ENCODE results near the gene TMCC1. TPM values are rescaled to one million over a fixed set of nuclear protein-coding genes. Genes with fewer than 3 reads are reported as not detected.
A peak's percentile ranks its signal among the peaks of the same experiment; 100 is the strongest.

Gene TMCC1
- total and polyA plus RNA-seq, 10 of the 15 experiments (the other 5 are each of a cell fraction or from before 2014, with no cell fraction given), result 2.3 to 21.1 (median 8.4) TPM

- ChIA-PET RAD21 (ENCODE audit: unreplicated experiment) (interaction anchor here (0.8 to 1.3 kb wide), 4 partner anchors 65 to 266 kb away, joined by 3 to 4 read pairs (median 4); no protein-coding TSS in a partner anchor), SMC1A (ENCODE audit: uncharacterized antibody, unreplicated experiment) (interaction anchor here (0.6 to 4.3 kb wide), 8 partner anchors 8 to 266 kb away, joined by 3 to 24 read pairs (median 4); no protein-coding TSS in a partner anchor), CTCF (interaction anchor here (0.5 to 1.5 kb wide), 6 partner anchors 11 to 238 kb away, joined by 3 to 4 read pairs (median 3); no protein-coding TSS in a partner anchor), POLR2A (interaction anchor here (0.5 to 1.3 kb wide), 5 partner anchors 8 to 1148 kb away, joined by 3 to 6 read pairs (median 3); no protein-coding TSS in a partner anchor)
- Histone ChIP-seq H3K9ac (ENCODE audit: control insufficient read depth, insufficient read depth, low read length) (peak overlapping the region; percentile 96), H3K9me3 (replicated peaks; ENCODE audit: control insufficient read depth, insufficient read depth, low read length) (no peaks in the 10 kb centered on the region), H3K79me2 (ENCODE audit: control insufficient read depth, insufficient read depth, low read length) (peaks cover 36% of the 10 kb centered on the region), H3K36me3 (ENCODE audit: control insufficient read depth in 2 of 2, insufficient read depth in 2 of 2, low read length in 1 of 2) (no peaks in the 10 kb centered on the region), H4K20me1 (ENCODE audit: control insufficient read depth, insufficient read depth) (no peaks in the 10 kb centered on the region), H3K4me2 (ENCODE audit: control insufficient read depth, insufficient read depth) (peak overlapping the region; percentile 73), H3K27me3 (replicated peaks in 1 of 2; ENCODE audit: control insufficient read depth in 2 of 2, insufficient read depth in 2 of 2, low read length in 1 of 2) (no peaks in the 10 kb centered on the region), H2AFZ (ENCODE audit: control insufficient read depth, low read depth, low read length) (peak overlapping the region; percentile 76), H3K4me3 (peak overlapping the region; percentile 73), H3K27ac (ENCODE audit: control insufficient read depth, insufficient read depth) (peak overlapping the region; percentile 95), H3K4me1 (ENCODE audit: control insufficient read depth, insufficient read depth, low read length) (peaks cover 22% of the 10 kb centered on the region)
- intact Hi-C loops (cut with micrococcal nuclease; ENCODE audit: unreplicated experiment), result loop anchor here (5.0 kb wide), 2 partner anchors 66 to 199 kb away; no protein-coding TSS in a partner anchor
- DNase-seq (ENCODE audit: low read depth, low spot score) (peak; percentile 23), ATAC-seq (peak; percentile 85), FAIRE-seq (no peak)
- in situ Hi-C loops (cut with MboI), result no loop called here
- WGBS (ENCODE audit: insufficient coverage, insufficient replicate concordance, low lambda C conversion rate, missing lambda C conversion rate), result under 1% methylated on average over 30 of the region's 62 CpGs
- BruUV-seq (replicated peaks), result no TSS peak
- TF ChIP-seq NKRF (conservative IDR thresholded peaks at IDR 0.05) (peak; percentile 78), RAD21 (IDR thresholded peaks at IDR 0.05; ENCODE audit: insufficient read depth, low read depth, low read length) (no peak), LARP7 (IDR thresholded peaks at IDR 0.05) (peak; percentile 81), EED (IDR thresholded peaks at IDR 0.05; ENCODE audit: low read depth) (peak; percentile 51; the same call in 1 of the 2 replicates), CBX3 (IDR thresholded peaks at IDR 0.05; ENCODE audit: borderline replicate concordance, low read depth) (no peak), MAX (IDR thresholded peaks at IDR 0.05; ENCODE audit: low read depth, low read length) (no peak), ATF7 (IDR thresholded peaks at IDR 0.05; ENCODE audit: low read depth) (no peak), SP1 (IDR thresholded peaks at IDR 0.05; ENCODE audit: low read depth, low read length) (no peak), NR2C1 (IDR thresholded peaks at IDR 0.05) (no peak), ASH2L (IDR thresholded peaks at IDR 0.05; ENCODE audit: borderline replicate concordance, low read depth) (0 out of 2 replicates have a peak, but pooled peaks have one; percentile 34), MTA2 (IDR thresholded peaks at IDR 0.05; ENCODE audit: low read depth) (no peak; the same call in 1 of the 2 replicates), SUZ12 (IDR thresholded peaks at IDR 0.05; ENCODE audit: unreplicated experiment) (no peak), TCF7 (IDR thresholded peaks at IDR 0.05; ENCODE audit: borderline replicate concordance) (no peak), NR2F1 (conservative IDR thresholded peaks at IDR 0.05) (peak; percentile 63), ETV6 (conservative IDR thresholded peaks at IDR 0.05 in 1 of 2, IDR thresholded peaks at IDR 0.05 in 1 of 2; ENCODE audit: borderline replicate concordance in 1 of 2, low read depth in 1 of 2) (no peak), CHD4 (IDR thresholded peaks at IDR 0.05) (no peak)
- TF ChIP-seq, protein P1, sequence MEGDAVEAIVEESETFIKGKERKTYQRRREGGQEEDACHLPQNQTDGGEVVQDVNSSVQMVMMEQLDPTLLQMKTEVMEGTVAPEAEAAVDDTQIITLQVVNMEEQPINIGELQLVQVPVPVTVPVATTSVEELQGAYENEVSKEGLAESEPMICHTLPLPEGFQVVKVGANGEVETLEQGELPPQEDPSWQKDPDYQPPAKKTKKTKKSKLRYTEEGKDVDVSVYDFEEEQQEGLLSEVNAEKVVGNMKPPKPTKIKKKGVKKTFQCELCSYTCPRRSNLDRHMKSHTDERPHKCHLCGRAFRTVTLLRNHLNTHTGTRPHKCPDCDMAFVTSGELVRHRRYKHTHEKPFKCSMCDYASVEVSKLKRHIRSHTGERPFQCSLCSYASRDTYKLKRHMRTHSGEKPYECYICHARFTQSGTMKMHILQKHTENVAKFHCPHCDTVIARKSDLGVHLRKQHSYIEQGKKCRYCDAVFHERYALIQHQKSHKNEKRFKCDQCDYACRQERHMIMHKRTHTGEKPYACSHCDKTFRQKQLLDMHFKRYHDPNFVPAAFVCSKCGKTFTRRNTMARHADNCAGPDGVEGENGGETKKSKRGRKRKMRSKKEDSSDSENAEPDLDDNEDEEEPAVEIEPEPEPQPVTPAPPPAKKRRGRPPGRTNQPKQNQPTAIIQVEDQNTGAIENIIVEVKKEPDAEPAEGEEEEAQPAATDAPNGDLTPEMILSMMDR (IDR thresholded peaks at IDR 0.05 in 2 of 3, conservative IDR thresholded peaks at IDR 0.05 in 1 of 3; ENCODE audit: control insufficient read depth in 2 of 3, extremely low read depth in 1 of 3, insufficient read depth in 1 of 3, low read depth in 3 of 3, low read length in 3 of 3), result no peak
- TF ChIP-seq, protein P2, sequence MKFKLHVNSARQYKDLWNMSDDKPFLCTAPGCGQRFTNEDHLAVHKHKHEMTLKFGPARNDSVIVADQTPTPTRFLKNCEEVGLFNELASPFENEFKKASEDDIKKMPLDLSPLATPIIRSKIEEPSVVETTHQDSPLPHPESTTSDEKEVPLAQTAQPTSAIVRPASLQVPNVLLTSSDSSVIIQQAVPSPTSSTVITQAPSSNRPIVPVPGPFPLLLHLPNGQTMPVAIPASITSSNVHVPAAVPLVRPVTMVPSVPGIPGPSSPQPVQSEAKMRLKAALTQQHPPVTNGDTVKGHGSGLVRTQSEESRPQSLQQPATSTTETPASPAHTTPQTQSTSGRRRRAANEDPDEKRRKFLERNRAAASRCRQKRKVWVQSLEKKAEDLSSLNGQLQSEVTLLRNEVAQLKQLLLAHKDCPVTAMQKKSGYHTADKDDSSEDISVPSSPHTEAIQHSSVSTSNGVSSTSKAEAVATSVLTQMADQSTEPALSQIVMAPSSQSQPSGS (IDR thresholded peaks at IDR 0.05; ENCODE audit: low read length), result no peak
These were observed 492 bp downstream of the TMCC1 start for GRCh38 chr3:129892857-129893580.

Data from GM12878 (cell line).